HepG2 (cell line): ENCODE data around the gene SCO1. TPM values are rescaled to one million over a fixed set of nuclear protein-coding genes. Genes with fewer than 3 reads are reported as not detected.

Experiments
- DMTF1 ChIP-seq: sonication (generic); formaldehyde crosslinking; IDR thresholded peaks from 2 replicates; pipeline ENCODE4 v1.4.0; 2020; ENCODE audit warnings: mild to moderate bottlenecking, missing genetic modification reagents
- HNRNPLL ChIP-seq: fragments of 200-400 bp; formaldehyde crosslinking; IDR thresholded peaks from 2 replicates; pipeline ENCODE4 v1.6.1; 2017; ENCODE audit warnings: mild to moderate bottlenecking, low read depth, low read length; ENCODE audit not compliant: poor library complexity, severe bottlenecking
- KDM3A ChIP-seq: IDR thresholded peaks from 2 replicates; pipeline ENCODE4 v1.6.1; 2018; ENCODE audit warnings: low read depth, missing compliant biosample characterization
- MED8 ChIP-seq: sonication (generic); formaldehyde crosslinking; IDR thresholded peaks from 2 replicates; pipeline ENCODE4 v1.8.1; 2023; ENCODE audit warnings: mild to moderate bottlenecking, missing genetic modification reagents; ENCODE audit not compliant: insufficient replicate concordance
- PAXIP1 ChIP-seq: sonication (generic); formaldehyde crosslinking; conservative IDR thresholded peaks from 2 replicates; pipeline ENCODE4 v1.4.0; 2020; ENCODE audit warnings: mild to moderate bottlenecking, missing genetic modification reagents, moderate library complexity
- SIX1 ChIP-seq: sonication (generic); formaldehyde crosslinking; IDR thresholded peaks from 2 replicates; pipeline ENCODE4 v1.4.0; 2020; ENCODE audit warnings: missing genetic modification reagents, borderline replicate concordance
- TFDP2 ChIP-seq: sonication (generic); formaldehyde crosslinking; IDR thresholded peaks from 2 replicates; pipeline ENCODE4 v1.4.0; 2020; ENCODE audit warnings: missing genetic modification reagents
- USF2 ChIP-seq, 2 experiments: sonication (generic) in 1 of 2; formaldehyde crosslinking in 1 of 2; IDR thresholded peaks; 2 replicates each; pipeline versions ENCODE4 v1.5.1 to v1.6.1; 2011 to 2020; ENCODE audit warnings: borderline replicate concordance in 1 of 2, low read depth in 1 of 2, low read length in 1 of 2, mild to moderate bottlenecking in 1 of 2, missing genetic modification reagents in 1 of 2, moderate library complexity in 1 of 2
- WIZ ChIP-seq: sonication (generic); formaldehyde crosslinking; IDR thresholded peaks from 2 replicates; pipeline ENCODE4 v1.5.1; 2020; ENCODE audit warnings: mild to moderate bottlenecking, missing genetic modification reagents
- ZNF609 ChIP-seq: sonication (generic); formaldehyde crosslinking; IDR thresholded peaks from 2 replicates; pipeline ENCODE4 v1.4.0; 2020; ENCODE audit warnings: mild to moderate bottlenecking, missing genetic modification reagents, borderline replicate concordance
- ZZZ3 ChIP-seq: sonication (generic); formaldehyde crosslinking; IDR thresholded peaks from 2 replicates; pipeline ENCODE4 v1.4.0; 2020; ENCODE audit warnings: missing genetic modification reagents, mild to moderate bottlenecking, borderline replicate concordance
- polyA plus RNA-seq, 8 experiments: library from polyadenylated mRNA; depleted of rRNA in 3 of 8; stranded (reverse) in 7 of 8; unstranded in 1 of 8; fragments of >200 nt; fragmentation: Illumina TruSeq in 4 of 8; extraction: Trizol in 4 of 8; gene quantifications; 2 replicates each; pipeline versions ENCODE4 v1.2.1 to v1.2.3, GENCODE V29; 2011 to 2016; ENCODE audit warnings: low read depth in 4 of 8, missing spikeins in 1 of 8, mixed read lengths in 1 of 8; ENCODE audit not compliant: insufficient read depth in 1 of 8
- total RNA-seq, 5 experiments: library from RNA; depleted of rRNA; stranded (reverse); fragments of >200 nt; fragmentation: Illumina TruSeq; extraction: Trizol; gene quantifications; 2 replicates each; pipeline ENCODE4 v1.2.3, GENCODE V29; 2016; ENCODE audit warnings: low read depth in 1 of 5

SCO1 gene
- total and polyA plus RNA-seq, 2 of the 13 experiments (the other 11 are each of a cell fraction or from before 2014, with no cell fraction given): 11.4 to 50.3 TPM

- no peak for TF ChIP-seq MED8 (CRISPR knock-in tag)
- peak; percentile 25 for TF ChIP-seq PAXIP1 (CRISPR knock-in tag)
- TF ChIP-seq DMTF1: no peak
- TF ChIP-seq ZNF609 (CRISPR knock-in tag): no peak
- TF ChIP-seq HNRNPLL: peak; percentile 34
- TF ChIP-seq SIX1: no peak
- TF ChIP-seq USF2 (IDR thresholded peaks at IDR 0.05; ENCODE audit: low read depth, low read length): no peak
- no peak; the same call in 1 of the 2 replicates for TF ChIP-seq USF2 (CRISPR knock-in tag; IDR thresholded peaks at IDR 0.05; ENCODE audit: borderline replicate concordance)
- no peak; the same call in 1 of the 2 replicates for TF ChIP-seq WIZ (CRISPR knock-in tag)
- TF ChIP-seq KDM3A (CRISPR knock-in tag): peak; percentile 61; the same call in 1 of the 2 replicates
- TF ChIP-seq TFDP2 (CRISPR knock-in tag): peak; percentile 78
- 0 out of 2 replicates have a peak, but pooled peaks have one; percentile 80 for TF ChIP-seq ZZZ3 (CRISPR knock-in tag)
Measured at GRCh38 chr17:10729334-10730193, 32.2 kb upstream of the SCO1 start, which contains the start of gene TMEM220 (continued).
